IPS-NIHi11 (cell line): Measurements from ENCODE around the gene SEMA5A.

ENCODE experiments used
- DNase-seq: peaks from one replicate; pipeline ENCODE4 v3.0.0; 2012; ENCODE audit warnings: mixed read lengths, low spot score

Gene SEMA5A

GRCh38 chr5:9545992-9546851 lies at the start of gene SEMA5A:
Gene SEMA5A (minus strand): TSS chr5:9546075. CDS start chr5:9379946, 166,129 bp downstream.
- DNase-seq, result peak; percentile 72

- no peak for DNase-seq
These were observed 49.0 kb upstream of the SEMA5A start for GRCh38 chr5:9594913-9595312.

GRCh38 chr5:9589049-9589835 lies 43.4 kb upstream of the SEMA5A start:
- DNase-seq, result no peak

DNA sequence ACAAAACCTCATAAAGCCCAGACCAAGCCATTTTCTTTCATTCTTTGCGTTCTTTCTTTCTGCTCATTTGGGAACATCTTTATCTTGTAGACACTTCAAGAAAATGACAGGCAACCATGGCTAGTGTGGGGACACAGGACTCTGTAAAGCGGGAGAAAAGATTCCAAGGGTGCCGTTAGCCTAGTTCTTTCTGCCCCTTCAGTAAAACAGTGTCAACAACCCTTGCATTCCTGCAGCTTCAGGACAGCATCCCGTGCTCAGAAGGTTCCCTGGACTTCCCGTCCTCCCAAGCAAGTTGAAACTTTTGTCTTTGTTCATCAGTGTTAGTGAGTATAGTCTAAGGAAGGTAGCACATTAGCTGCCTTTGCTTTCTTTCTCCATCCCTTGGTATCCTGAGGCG lies 42.4 kb upstream of the SEMA5A start:
- DNase-seq, result no peak

DNA sequence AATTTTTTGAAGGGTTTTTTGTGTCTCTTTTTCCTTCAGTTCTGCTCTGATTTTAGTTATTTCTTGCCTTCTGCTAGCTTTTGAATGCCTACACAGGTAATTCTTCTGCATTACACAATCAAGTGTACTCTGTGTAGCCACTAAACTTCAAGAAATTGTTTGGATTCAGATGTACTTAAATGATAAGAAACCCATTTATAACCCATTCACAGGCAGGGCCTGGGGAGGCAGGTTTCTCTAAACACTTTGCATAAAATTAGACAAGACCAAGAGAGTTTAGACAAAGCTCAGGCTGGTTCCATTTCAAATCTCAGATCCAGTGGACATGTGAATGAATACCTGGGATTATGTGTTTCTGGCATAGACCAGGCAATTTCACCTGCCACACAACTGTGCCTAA lies 41.3 kb upstream of the SEMA5A start:
- DNase-seq, result no peak

DNA sequence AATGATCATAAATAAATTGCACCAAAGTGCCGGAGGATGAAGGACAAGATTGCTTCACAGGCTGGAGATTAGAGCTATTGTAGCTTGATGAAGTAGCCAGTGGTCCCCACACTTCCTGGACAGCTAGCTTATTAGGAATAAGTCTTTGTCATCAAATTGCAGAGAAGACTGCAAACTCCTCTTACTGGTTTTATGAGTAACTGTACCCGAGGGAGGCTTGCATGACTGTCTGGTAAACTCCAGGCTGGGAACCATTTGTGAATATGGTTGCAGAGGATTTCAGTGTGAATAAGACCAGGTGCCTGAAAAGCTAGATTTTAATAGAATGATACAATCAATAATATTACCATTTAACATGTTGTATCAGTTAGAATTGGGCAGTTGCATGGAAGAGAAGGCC lies 36.5 kb upstream of the SEMA5A start:
- no peak for DNase-seq

DNA sequence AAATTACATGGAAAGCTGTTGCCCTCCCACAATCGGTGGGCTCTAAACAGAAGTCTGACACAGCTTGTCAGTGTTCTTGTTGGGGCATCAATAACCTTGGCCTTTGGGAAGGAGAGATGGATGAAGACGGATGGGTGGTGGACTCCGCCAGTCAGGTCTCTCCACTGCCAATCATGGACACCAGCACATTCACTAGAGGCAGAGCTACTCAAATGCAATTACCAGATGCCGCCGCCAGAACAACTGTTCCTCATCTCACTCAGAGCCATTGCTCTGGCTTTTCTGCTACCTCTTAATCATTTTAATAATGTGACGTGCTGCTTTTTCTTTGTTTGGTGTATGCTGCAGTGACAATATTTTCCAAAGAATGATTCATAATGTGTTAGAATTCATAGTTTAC lies 27.9 kb upstream of the SEMA5A start:
- DNase-seq, result no peak

GRCh38 chr5:9572246-9572645 lies 26.4 kb upstream of the SEMA5A start:
- DNase-seq, result no peak

DNA sequence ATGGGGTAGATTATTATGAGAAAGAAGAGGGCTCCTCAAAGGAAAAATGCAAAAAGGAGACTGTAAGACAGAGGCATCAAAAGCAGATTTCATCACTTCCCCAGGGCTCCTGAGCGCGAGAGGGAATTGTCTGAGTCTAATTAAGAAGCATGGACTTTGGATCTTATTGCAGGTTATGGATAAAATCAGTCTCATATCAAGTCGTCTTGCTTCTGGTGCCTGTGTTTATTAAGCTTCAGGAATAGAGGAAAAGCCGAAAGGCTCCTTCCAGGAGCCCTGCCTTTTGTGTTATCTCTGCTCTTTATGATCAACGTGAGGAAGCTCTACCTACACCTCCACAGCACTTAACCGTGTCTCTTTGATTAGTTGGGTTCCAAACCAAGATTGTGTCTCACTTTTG lies 25.0 kb upstream of the SEMA5A start:
- DNase-seq, result no peak

GRCh38 chr5:9567039-9567438 lies 21.2 kb upstream of the SEMA5A start:
- DNase-seq, result no peak

DNA sequence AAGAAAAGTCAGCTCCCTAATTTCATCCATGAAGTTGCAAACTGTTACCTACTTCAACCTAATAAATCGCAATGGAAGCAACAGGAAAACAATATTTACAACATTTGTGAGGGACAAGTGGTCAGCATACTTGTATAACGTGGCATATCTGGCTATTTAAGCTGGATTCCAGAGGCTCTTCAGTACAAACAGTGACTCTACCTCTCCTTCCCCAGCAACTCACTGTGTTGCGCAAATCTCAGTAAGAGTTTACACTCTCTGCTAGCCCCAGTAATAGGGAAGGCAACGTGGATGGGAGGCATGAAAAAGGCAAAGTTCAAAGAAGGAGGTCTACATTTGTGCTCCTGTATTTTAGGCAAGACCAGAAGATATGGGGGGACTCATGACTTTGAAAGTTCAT lies 18.9 kb upstream of the SEMA5A start:
- DNase-seq, result no peak

- DNase-seq, result peak; percentile 14
These were observed 16.3 kb upstream of the SEMA5A start for GRCh38 chr5:9562141-9562540.

- no peak for DNase-seq
These were observed 14.1 kb upstream of the SEMA5A start for GRCh38 chr5:9559965-9560364.

- DNase-seq, result no peak
These were observed 12.6 kb upstream of the SEMA5A start for GRCh38 chr5:9558319-9558965.

DNA sequence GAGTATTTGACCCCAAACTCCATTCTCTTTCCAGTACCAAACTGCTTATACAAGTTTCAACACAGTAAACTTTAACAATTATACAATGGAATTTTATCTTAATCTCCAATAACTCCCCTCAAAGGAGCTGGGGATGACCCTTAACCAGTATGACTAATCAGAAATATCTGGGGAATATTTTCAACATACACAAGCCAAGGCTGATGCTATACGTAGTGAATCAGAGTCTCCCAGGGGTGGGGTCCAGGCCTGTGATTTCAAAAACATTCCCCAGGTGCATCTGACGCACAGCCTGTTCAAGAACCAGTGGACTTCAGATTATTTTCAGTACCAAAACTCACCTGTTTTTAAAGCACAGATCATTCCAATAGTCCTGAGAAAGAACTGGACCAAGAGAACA lies 11.8 kb upstream of the SEMA5A start:
- no peak for DNase-seq

DNA sequence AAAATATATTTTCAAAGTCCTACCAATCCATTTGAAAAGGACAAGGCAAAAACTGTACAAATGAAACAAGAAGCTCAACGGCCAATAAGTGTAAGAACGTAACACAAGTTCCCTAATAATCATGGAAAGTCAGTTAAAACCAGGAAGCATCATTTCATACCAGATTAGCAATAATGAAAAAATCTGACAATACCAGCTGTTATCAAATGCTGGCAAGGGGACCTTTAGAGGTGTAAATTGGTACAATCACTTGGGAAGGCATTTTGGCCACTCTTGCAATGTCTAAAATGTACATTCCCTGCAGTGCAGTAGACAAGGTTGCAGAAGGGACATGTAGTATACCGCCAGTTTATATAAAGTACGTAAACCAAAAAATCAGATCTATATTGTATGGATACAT lies 10.1 kb upstream of the SEMA5A start:
- no peak for DNase-seq

DNA sequence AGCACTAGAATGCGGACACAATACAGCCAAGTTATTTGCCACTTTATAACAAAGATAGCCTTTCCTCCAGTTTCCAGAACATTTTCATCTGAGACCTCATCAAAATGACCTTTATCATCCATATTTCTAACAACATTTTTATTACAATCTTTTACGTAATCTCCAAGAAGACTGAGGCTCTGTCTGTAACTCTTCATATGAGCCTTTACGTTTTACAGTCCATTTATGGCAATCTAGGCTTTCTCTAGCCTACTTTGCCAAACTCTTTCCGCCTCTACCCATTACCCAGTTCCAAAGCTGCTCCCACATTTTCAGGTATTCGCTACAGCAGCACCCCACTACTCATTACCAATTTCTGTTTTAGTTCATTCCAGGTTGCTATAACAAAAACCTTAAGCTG lies 8.2 kb upstream of the SEMA5A start:
- no peak for DNase-seq

GRCh38 chr5:9553561-9553960 lies 7.7 kb upstream of the SEMA5A start:
- DNase-seq, result no peak

GRCh38 chr5:9551567-9552537 lies 6.0 kb upstream of the SEMA5A start:
- DNase-seq, result no peak

- DNase-seq, result no peak
These were observed 4.1 kb upstream of the SEMA5A start for GRCh38 chr5:9549941-9550340.

- DNase-seq, result peak; percentile 17
These were observed 1.5 kb upstream of the SEMA5A start for GRCh38 chr5:9547122-9547947.
